SK-N-SH (cell line): Measurements from ENCODE around the gene IQCN.

Source experiments
- CTCF ChIP-seq: fragments of 200-600 bp; sonication (generic); IDR thresholded peaks from 2 replicates; pipeline ENCODE4 v1.6.1; 2017; ENCODE audit warnings: antibody characterized with exemption, mild to moderate bottlenecking, moderate library complexity
- FOXM1 ChIP-seq: IDR thresholded peaks from 2 replicates; pipeline ENCODE4 v1.4.0; 2012; ENCODE audit warnings: low read depth, mild to moderate bottlenecking
- POLR2AphosphoS5 ChIP-seq: IDR thresholded peaks from 2 replicates; pipeline ENCODE4 v1.6.1; 2012; ENCODE audit warnings: low read depth, low read length
- SMC3 ChIP-seq: IDR thresholded peaks from 2 replicates; pipeline ENCODE4 v1.6.1; 2012; ENCODE audit warnings: low read depth, low read length, improper control_type of control experiment

- TF ChIP-seq SMC3, result peak; percentile 71
- peak; percentile 97 for TF ChIP-seq CTCF
- TF ChIP-seq FOXM1, result no peak
- peak; percentile 52; the same call in 1 of the 2 replicates for TF ChIP-seq POLR2AphosphoS5
Observed at GRCh38 chr19:18279516-18280246, 5.4 kb upstream of the IQCN start.
